HEK293T (cell line): ENCODE measurements around the gene OGN.

ENCODE experiments used
- CTCF ChIA-PET: fragments of 350-600 bp; formaldehyde crosslinking; extraction: SDS; loops from one replicate; lab custom pipeline; 2021; ENCODE audit warnings: antibody characterized with exemption, inconsistent platforms; lab: Yijun Ruan, JAX
- POLR2A ChIA-PET: fragments of 350-600 bp; formaldehyde crosslinking; extraction: SDS; loops from one replicate; lab custom pipeline; 2020; ENCODE audit warnings: antibody characterized with exemption, inconsistent platforms; lab: Yijun Ruan, JAX
- DNase-seq: peaks from one replicate; pipeline ENCODE4 v3.0.0; 2012; ENCODE audit warnings: mixed read lengths; ENCODE audit errors: extremely low spot score
- ARNT ChIP-seq: fragments of 450-650 bp; IDR thresholded peaks from 2 replicates; pipeline ENCODE4 v1.6.1; 2017; ENCODE audit warnings: mild to moderate bottlenecking
- BHLHE40 ChIP-seq: fragments of 450-650 bp; IDR thresholded peaks from 2 replicates; pipeline ENCODE4 v1.6.1; 2016; ENCODE audit warnings: mild to moderate bottlenecking, moderate library complexity, borderline replicate concordance
- CTBP1 ChIP-seq: fragments of 450-650 bp; IDR thresholded peaks from 2 replicates; pipeline ENCODE4 v1.6.1; 2016; ENCODE audit warnings: borderline replicate concordance
- ELF4 ChIP-seq: fragments of 450-650 bp; IDR thresholded peaks from 2 replicates; pipeline ENCODE4 v1.6.1; 2017; ENCODE audit warnings: antibody characterized with exemption
- FOXA1 ChIP-seq: fragments of 450-650 bp; IDR thresholded peaks from 2 replicates; pipeline ENCODE4 v1.6.1; 2016; ENCODE audit warnings: mild to moderate bottlenecking
- FOXK2 ChIP-seq: fragments of 450-650 bp; IDR thresholded peaks from 2 replicates; pipeline ENCODE4 v1.6.1; 2016; ENCODE audit warnings: mild to moderate bottlenecking
- FOXM1 ChIP-seq: fragments of 450-650 bp; IDR thresholded peaks from 2 replicates; pipeline ENCODE4 v1.6.1; 2017; ENCODE audit warnings: mild to moderate bottlenecking, borderline replicate concordance
- HDGF ChIP-seq: fragments of 450-650 bp; IDR thresholded peaks from 2 replicates; pipeline ENCODE4 v1.6.1; 2017; ENCODE audit warnings: antibody characterized with exemption, borderline replicate concordance
- L3MBTL2 ChIP-seq: fragments of 450-650 bp; conservative IDR thresholded peaks from 2 replicates; pipeline ENCODE4 v1.6.1; 2016; ENCODE audit warnings: mild to moderate bottlenecking
- LEF1 ChIP-seq: fragments of 450-650 bp; IDR thresholded peaks from 2 replicates; pipeline ENCODE4 v1.6.1; 2017; ENCODE audit warnings: mild to moderate bottlenecking, borderline replicate concordance
- NFRKB ChIP-seq: fragments of 450-650 bp; IDR thresholded peaks from 2 replicates; pipeline ENCODE4 v1.6.1; 2016; ENCODE audit warnings: mild to moderate bottlenecking, moderate library complexity
- SP1 ChIP-seq: fragments of 450-650 bp; IDR thresholded peaks from 2 replicates; pipeline ENCODE4 v1.6.1; 2017
- SUZ12 ChIP-seq: fragments of 450-650 bp; IDR thresholded peaks from 2 replicates; pipeline ENCODE4 v1.6.1; 2016; ENCODE audit warnings: mild to moderate bottlenecking
- TARDBP ChIP-seq: fragments of 450-650 bp; IDR thresholded peaks from 2 replicates; pipeline ENCODE4 v1.6.1; 2016
- ZNF384 ChIP-seq: fragments of 450-650 bp; IDR thresholded peaks from 2 replicates; pipeline ENCODE4 v1.6.1; 2016
- TF ChIP-seq, protein P1 (sequence below): fragments of 450-650 bp; IDR thresholded peaks from 2 replicates; pipeline ENCODE4 v1.6.1; 2016

Gene OGN

GRCh38 chr9:92392690-92393089 lies 11.7 kb downstream of the OGN start:
- DNase-seq = no peak
- TF ChIP-seq LEF1 (no peak), ELF4 (no peak), HDGF (no peak), TARDBP (no peak), NFRKB (no peak), FOXA1 (no peak), FOXK2 (no peak), FOXM1 (no peak), L3MBTL2 (no peak), SUZ12 (no peak), ZNF384 (no peak), CTBP1 (no peak)
- TF ChIP-seq, protein P1, sequence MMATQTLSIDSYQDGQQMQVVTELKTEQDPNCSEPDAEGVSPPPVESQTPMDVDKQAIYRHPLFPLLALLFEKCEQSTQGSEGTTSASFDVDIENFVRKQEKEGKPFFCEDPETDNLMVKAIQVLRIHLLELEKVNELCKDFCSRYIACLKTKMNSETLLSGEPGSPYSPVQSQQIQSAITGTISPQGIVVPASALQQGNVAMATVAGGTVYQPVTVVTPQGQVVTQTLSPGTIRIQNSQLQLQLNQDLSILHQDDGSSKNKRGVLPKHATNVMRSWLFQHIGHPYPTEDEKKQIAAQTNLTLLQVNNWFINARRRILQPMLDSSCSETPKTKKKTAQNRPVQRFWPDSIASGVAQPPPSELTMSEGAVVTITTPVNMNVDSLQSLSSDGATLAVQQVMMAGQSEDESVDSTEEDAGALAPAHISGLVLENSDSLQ = no peak
- ChIA-PET POLR2A (no interaction called here), CTCF (interaction anchor here (0.6 kb wide), 1 partner anchor 555 kb away, joined by 4 read pairs; no protein-coding TSS in a partner anchor)

- ChIA-PET CTCF (no interaction called here), POLR2A (no interaction called here)
- DNase-seq = no peak
- TF ChIP-seq NFRKB (no peak), ARNT (no peak), SUZ12 (no peak), ELF4 (no peak), ZNF384 (no peak), TARDBP (no peak), HDGF (no peak), BHLHE40 (no peak), LEF1 (no peak), FOXM1 (no peak), FOXA1 (no peak), L3MBTL2 (no peak), SP1 (no peak), FOXK2 (no peak), CTBP1 (no peak)
- TF ChIP-seq, protein P1 = no peak
Observed at GRCh38 chr9:92385953-92386352, 18.4 kb downstream of the OGN start.

DNA sequence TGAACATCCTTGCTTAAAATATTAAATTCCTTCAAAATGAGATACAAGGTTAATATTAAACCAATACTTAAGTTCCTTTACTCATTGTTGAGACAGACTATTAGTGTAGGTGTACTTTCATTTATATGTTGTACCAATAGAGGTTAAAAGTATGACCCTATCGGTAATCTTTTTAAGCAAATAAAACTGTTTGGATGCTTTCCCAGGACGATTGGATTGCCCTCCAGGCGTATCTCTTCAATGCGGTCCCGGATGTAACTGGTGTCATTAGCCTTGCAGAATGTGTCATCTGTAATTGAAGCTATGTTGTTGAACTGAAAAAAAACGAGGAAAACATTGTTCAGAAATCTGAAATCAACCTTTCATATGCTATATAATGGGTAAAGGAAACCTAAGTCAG lies 18.9 kb downstream of the OGN start:
- POLR2A ChIA-PET = no interaction called here
- CTCF ChIA-PET = no interaction called here
- no peak for TF ChIP-seq CTBP1
- TF ChIP-seq FOXM1 = no peak
- TF ChIP-seq LEF1 = no peak
- no peak for TF ChIP-seq TARDBP
- no peak for TF ChIP-seq L3MBTL2
- no peak for TF ChIP-seq ELF4
- no peak for TF ChIP-seq SUZ12
- TF ChIP-seq ZNF384 = no peak
- no peak for TF ChIP-seq ARNT
- TF ChIP-seq FOXK2 = no peak
- no peak for TF ChIP-seq SP1

GRCh38 chr9:92385001-92385400 lies 19.4 kb downstream of the OGN start:
- POLR2A ChIA-PET = no interaction called here
- no peak for TF ChIP-seq CTBP1
- no peak for TF ChIP-seq SP1
- TF ChIP-seq ELF4 = no peak
- no peak for TF ChIP-seq L3MBTL2
- TF ChIP-seq, protein P1 = no peak
- no peak for TF ChIP-seq FOXM1
- no peak for TF ChIP-seq FOXK2
- TF ChIP-seq LEF1 = no peak
- no peak for TF ChIP-seq BHLHE40
- CTCF ChIA-PET = interaction anchor here (1.1 kb wide), 1 partner anchor 19 kb away, joined by 3 read pairs; no protein-coding TSS in a partner anchor
- no peak for DNase-seq

More for the DNA sequence above, 18.9 kb downstream of the OGN start:
- no peak for DNase-seq

DNA sequence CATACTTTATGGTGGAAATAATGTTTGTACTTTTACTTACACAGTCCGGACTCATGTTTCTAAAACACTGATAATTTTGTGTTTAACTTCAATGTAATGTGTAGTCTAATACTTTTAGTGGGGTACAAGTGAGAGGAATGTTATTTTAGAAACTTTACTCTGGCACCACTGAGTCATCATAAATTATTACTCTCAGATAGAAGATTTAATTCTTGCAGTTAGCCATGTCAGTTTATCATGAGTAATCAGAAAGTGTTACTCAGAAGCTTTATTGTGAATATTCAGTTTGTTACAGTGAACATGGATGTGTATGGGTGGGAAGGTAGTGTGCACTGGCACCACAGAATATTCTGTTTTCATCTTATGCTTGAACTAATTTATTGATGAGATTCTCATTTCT lies 20.0 kb downstream of the OGN start:
- ChIA-PET POLR2A (no interaction called here), CTCF (interaction anchor here (1.1 kb wide), 1 partner anchor 19 kb away, joined by 3 read pairs; no protein-coding TSS in a partner anchor)
- TF ChIP-seq SP1 (no peak), FOXM1 (no peak), ARNT (no peak)
- no peak for DNase-seq

DNA sequence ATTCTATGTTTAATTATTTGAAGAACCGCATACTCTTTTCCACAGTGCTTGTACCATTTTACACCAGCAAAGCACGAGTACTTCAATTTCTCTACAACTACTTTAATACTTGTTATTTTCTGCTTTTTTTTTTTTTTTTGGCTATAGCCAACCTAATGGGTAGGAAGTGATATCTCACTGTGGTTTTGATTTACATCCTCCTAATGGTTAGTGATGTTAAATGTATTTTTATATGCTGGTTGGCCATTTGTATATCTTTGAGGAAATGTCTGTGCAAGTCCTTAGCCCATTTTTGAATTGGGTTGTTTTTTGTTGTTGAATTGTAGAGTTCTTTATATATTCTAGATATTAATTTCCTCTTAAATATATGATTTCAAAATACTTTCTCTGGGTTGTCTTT lies 22.6 kb downstream of the OGN start:
- no peak for DNase-seq
- TF ChIP-seq ELF4 = no peak
- no peak for TF ChIP-seq TARDBP
- TF ChIP-seq BHLHE40 = no peak
- TF ChIP-seq HDGF = no peak
- TF ChIP-seq, protein P1 = no peak
- TF ChIP-seq L3MBTL2 = no peak
- no peak for TF ChIP-seq ZNF384
- no peak for TF ChIP-seq FOXK2
- TF ChIP-seq CTBP1 = no peak
- no peak for TF ChIP-seq SP1
- no peak for TF ChIP-seq SUZ12
- no peak for TF ChIP-seq FOXA1
- no peak for TF ChIP-seq NFRKB
- no peak for TF ChIP-seq ARNT
- TF ChIP-seq LEF1 = no peak
- TF ChIP-seq FOXM1 = no peak
- POLR2A ChIA-PET = no interaction called here
- CTCF ChIA-PET = no interaction called here
